Mesodermal cell (in vitro differentiated cells): ENCODE data around the gene PKDCC. TPM values are rescaled to one million over a fixed set of nuclear protein-coding genes. Genes with fewer than 3 reads are reported as not detected.

Experiments used
- H3K27ac ChIP-seq: 2 replicates; pipeline ENCODE4 v1.7.0; 2013; ENCODE audit warnings: mild to moderate bottlenecking, low read depth, low read length, moderate library complexity; ENCODE audit not compliant: severe bottlenecking
- H3K36me3 ChIP-seq: 2 replicates; pipeline ENCODE4 v1.7.1; 2013; ENCODE audit warnings: mild to moderate bottlenecking, low read length, moderate library complexity; ENCODE audit not compliant: control insufficient read depth, insufficient read depth
- H3K4me1 ChIP-seq: one replicate; pipeline ENCODE4 v1.7.1; 2013; ENCODE audit warnings: mild to moderate bottlenecking, low read length; ENCODE audit not compliant: insufficient read depth, control insufficient read depth, poor library complexity, severe bottlenecking
- H3K4me3 ChIP-seq: 2 replicates; pipeline ENCODE4 v1.7.0; 2013; ENCODE audit warnings: low read length, control low read depth, mild to moderate bottlenecking; ENCODE audit not compliant: insufficient read depth, poor library complexity, severe bottlenecking; ENCODE audit errors: extremely low read depth
- H3K9me3 ChIP-seq: 2 replicates; pipeline ENCODE4 v1.7.1; 2013; ENCODE audit warnings: mild to moderate bottlenecking, low read length, moderate library complexity; ENCODE audit not compliant: control insufficient read depth
- WGBS, 2 experiments: methylation state at CpG; one replicate each; pipeline ENCODE4 v1.1.5; 2013; ENCODE audit warnings: missing lambda C conversion rate in 2 of 2; ENCODE audit not compliant: insufficient coverage in 2 of 2; 5-methylcytosine and 5-hydroxymethylcytosine counted together
- polyA plus RNA-seq, 2 experiments: library from polyadenylated mRNA; stranded (reverse); fragments of 50-300 nt; gene quantifications; one replicate each; pipeline ENCODE4 v1.2.3, GENCODE V29; 2013

PKDCC gene, protein sequence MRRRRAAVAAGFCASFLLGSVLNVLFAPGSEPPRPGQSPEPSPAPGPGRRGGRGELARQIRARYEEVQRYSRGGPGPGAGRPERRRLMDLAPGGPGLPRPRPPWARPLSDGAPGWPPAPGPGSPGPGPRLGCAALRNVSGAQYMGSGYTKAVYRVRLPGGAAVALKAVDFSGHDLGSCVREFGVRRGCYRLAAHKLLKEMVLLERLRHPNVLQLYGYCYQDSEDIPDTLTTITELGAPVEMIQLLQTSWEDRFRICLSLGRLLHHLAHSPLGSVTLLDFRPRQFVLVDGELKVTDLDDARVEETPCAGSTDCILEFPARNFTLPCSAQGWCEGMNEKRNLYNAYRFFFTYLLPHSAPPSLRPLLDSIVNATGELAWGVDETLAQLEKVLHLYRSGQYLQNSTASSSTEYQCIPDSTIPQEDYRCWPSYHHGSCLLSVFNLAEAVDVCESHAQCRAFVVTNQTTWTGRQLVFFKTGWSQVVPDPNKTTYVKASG
- 90.7 TPM for polyA plus RNA-seq (2013, experiment 1 of 2)
- 89.6 TPM for polyA plus RNA-seq (2013, experiment 2 of 2)

DNA sequence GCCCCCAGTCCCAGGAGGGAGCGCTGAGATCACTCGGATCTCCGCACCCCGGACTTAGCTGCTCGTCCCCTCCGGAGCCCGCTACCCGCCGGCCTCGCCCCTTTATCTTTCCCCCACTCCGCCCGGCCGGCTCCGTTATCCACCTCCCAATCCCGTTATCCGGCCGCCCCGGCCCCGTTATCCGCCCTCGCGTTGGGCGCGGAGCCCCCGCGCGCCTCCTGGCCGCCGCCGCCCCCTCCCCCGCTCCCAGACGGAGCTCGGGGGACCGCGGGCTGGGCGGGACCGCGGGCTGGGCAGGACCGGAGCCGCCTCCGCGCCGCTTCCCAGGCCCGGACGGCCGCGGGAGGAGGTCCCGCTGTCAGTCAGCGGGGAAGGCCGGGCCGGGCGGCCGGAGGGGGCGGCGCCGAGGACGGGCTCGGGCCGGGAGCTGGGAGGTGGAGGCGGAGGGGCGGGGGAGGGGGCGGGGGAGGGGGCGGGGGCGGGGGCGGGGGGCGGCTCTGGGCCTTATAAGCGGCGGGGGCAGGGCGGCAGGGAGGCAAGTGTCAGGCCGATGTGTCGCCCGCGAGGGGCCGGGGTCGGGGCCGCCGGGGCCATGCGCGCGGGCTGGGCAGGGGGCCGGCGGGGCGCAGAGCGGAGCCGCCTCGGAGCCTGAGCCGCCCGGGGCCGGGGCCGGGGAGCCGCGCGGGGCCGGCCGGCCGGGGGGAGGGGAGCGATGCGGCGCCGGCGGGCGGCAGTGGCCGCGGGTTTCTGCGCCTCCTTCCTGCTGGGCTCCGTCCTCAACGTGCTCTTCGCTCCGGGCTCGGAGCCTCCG lies at the start of gene PKDCC:
Gene PKDCC, plus strand, starts transcription at position 534 of the 811 bp plus-strand sequence. Its CDS starts 179 bp downstream, at position 713.
- peak within 1 kb of the TSS; percentile 83 for H3K27ac ChIP-seq
- H3K36me3 ChIP-seq: peaks cover 13% of the 10 kb centered on the region
- H3K9me3 ChIP-seq: no peaks in the 10 kb centered on the region
- 0% methylated on average over 36 to 58 of the region's 111 CpGs for WGBS, 2 experiments
- peaks cover 39% of the 10 kb centered on the region for H3K4me1 ChIP-seq
- H3K4me3 ChIP-seq: peak within 1 kb of the TSS; percentile 68

DNA sequence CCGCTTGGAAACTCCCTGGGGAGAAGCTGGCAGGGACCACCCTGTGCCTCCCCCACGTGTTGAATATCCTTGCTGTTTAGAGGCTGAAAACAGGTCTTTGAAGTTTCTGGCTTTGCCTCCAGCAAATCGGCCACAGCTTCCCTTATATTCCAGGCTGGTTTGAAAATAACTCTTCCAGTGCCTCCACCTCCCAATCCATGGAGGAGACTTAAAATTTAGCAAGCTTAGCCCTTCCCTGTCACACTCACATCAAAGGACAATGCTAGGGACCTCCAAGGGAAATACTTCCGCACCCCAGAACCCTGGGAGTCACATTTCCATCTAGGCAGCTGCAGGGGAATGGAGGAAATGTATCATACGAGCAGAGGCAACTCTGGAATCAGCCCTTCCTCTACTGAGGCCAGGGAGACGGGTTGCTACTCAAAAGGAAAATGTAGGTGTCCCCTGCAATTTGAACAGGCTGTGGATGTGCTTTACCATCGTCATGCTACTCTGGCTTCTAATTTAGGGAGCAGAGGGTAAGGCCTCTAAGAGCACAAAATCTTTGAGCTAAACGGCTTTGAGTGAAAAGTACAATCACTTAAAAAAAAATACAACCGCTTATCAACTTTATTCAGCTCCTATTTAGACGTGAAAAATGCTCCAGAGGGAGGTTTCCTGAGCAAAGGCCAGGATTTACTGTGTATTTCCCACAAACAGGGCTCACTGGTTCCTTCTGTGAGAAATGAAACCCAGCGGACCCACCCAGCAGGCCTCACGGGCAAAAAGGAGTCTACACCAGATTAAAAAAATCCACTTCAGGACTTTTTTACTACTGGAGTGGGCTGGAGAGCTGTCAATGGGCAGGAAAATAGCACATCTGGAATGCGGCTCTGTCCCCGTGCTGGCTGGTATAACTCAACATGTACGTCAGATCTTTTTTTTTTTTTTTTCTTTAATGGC lies 49.4 kb upstream of the PKDCC start:
- H3K4me3 ChIP-seq: no peak overlapping the region

DNA sequence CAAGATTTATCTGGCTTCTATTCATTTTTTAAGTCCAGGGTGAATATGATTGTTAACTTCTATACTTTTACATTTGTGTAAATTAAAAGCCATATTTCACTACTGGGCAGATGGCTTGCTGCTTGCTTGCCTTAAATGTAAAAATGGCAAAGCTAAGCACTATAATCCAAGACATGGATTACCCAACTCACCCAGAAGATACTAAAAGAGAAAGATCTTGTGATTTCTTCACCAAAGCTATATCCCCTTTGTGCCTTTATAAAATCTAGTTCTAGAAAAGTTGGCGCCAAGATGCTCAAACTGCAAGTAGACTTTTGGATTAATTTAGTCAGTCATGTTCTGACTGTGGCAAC lies 48.7 kb upstream of the PKDCC start:
- Histone ChIP-seq H3K4me1 (no peaks in the 10 kb centered on the region), H3K27ac (no peak overlapping the region), H3K4me3 (no peak overlapping the region), H3K36me3 (no peaks in the 10 kb centered on the region), H3K9me3 (peaks cover 8% of the 10 kb centered on the region)
- no CpG with 5 or more reads among the region's 1 CpG for WGBS, 2 experiments

More for the DNA sequence above, 49.4 kb upstream of the PKDCC start:
- Histone ChIP-seq H3K9me3 (peaks cover 6% of the 10 kb centered on the region), H3K4me1 (no peaks in the 10 kb centered on the region), H3K27ac (no peak overlapping the region), H3K36me3 (no peaks in the 10 kb centered on the region)
- 67 to 72% methylated on average over 6 to 14 of the region's 15 CpGs for WGBS, 2 experiments

DNA sequence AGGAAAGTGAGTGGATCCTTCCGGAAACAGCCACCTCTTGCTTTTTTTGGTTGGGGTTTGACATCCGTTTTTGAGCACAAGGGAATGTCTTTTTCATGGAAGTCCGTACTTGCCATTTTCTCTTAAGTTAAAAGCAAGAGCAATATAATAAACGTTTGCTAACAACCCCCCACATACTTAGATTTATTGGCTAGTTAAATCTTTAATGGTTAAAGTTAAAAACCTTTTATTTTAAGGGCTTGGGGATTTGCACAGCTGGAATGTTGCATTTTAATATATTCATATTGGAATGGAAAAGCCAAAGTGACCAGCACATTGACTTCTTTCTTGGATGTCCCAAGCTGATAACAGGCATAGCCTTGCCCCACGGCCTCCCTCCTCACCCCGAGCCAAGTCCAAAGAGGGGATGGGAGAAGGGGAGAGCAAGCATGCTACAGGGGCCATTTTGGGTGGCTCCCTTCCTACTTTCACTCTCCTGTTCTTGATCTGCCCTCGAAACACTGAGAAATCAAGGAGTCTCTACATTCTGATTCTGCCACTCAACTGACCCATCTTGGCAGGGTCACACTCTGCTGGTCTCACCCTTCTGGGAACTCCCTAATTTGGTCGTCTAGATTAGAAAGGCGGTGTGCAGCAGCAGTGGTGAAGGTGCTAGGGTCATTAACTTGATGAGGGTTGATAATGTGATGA lies 48.1 kb upstream of the PKDCC start:
- H3K9me3 ChIP-seq: peaks cover 11% of the 10 kb centered on the region
- no peaks in the 10 kb centered on the region for H3K4me1 ChIP-seq
- no peaks in the 10 kb centered on the region for H3K36me3 ChIP-seq
- 94 to 100% methylated on average over 6 of the region's 9 CpGs for WGBS, 2 experiments
- H3K27ac ChIP-seq: no peak overlapping the region
- H3K4me3 ChIP-seq: no peak overlapping the region

DNA sequence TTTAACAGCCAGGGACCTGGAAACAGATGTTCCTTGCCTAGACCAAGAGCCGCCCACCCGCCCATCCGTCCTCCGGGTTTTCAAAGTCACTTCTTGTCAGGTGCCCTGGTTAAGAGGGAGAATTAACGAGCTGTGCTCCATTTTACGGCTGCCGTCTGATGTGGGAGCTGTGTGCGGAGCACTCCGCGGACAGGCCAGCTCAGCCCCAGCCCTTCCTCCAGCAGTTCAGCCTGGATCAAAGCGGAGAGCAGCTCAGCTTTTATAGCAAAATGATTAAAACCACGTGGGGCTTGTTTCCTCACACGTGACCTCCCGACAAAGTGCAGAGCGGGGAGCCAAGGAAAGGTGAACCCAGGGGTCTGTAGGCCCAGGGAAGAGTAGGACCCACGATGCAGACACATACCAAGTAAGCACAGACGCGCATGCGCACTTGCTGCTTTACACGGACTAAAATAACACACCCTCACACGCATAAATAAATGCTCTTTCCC lies 46.1 kb upstream of the PKDCC start:
- 79 to 82% methylated on average over 14 to 17 of the region's 21 CpGs for WGBS, 2 experiments

DNA sequence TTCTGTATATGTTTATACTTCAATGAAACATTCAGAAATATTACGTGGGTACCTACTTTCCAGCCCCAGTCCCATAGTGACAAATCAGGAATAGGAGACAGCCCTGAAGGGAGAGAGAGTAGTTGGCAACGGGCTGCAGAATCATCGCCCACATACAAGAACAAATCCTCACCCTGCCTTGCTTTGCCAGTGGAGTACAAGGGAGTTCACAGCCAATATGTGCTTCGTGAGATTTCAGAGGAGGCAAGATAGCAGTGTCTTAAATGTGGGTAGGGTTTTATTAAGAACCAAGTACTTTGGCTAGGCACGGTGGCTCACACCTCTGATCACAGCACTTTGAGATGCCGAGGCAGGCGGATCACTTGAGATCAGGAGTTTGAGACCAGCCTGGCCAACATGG lies 40.3 kb upstream of the PKDCC start:
- H3K4me3 ChIP-seq: no peak overlapping the region
- H3K4me1 ChIP-seq: peaks cover 10% of the 10 kb centered on the region
- peaks cover 19% of the 10 kb centered on the region for H3K9me3 ChIP-seq
- H3K27ac ChIP-seq: no peak overlapping the region
- H3K36me3 ChIP-seq: no peaks in the 10 kb centered on the region
- 84 to 94% methylated on average over 3 to 4 of the region's 7 CpGs for WGBS, 2 experiments

More for the DNA sequence above, 46.1 kb upstream of the PKDCC start:
- Histone ChIP-seq H3K9me3 (peaks cover 19% of the 10 kb centered on the region), H3K27ac (no peak overlapping the region), H3K36me3 (no peaks in the 10 kb centered on the region), H3K4me1 (no peaks in the 10 kb centered on the region), H3K4me3 (no peak overlapping the region)

DNA sequence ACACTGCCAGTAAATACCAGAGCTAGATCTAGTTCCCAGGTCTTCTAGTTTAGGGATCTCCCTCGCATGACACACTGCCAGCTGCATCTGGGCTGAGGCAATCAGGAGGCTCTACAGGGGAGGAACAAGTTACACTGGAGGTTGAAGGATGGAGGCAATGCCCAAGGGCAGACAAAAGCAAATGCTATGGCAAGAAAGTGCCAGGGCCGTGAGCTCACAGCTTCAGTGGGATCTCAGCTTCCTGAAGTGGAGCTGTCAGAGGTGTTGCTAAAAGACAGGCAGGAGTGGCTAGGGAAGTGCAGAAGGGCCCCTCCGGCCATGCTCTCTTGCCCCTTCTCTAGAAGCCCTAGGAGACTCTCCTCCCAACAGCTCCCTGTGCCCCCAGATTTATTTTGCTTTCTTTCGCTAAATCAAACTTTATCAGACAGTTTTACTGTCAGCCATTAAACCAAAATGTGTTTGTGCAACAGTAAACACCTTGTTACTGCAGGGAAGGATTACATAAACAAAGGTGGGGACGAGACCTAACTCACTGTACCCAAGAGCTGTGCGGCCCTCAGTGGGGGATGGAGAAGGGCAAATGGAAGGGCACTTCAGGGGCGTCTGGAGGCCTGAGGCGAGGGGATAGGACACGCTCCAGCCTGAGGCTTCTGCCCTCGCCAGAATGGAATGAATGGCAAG lies 39.4 kb upstream of the PKDCC start:
- H3K9me3 ChIP-seq: peaks cover 19% of the 10 kb centered on the region
- H3K27ac ChIP-seq: no peak overlapping the region
- H3K4me3 ChIP-seq: no peak overlapping the region
- no peaks in the 10 kb centered on the region for H3K36me3 ChIP-seq
- WGBS, 2 experiments: 83 to 85% methylated on average over 7 to 8 of the region's 10 CpGs
- H3K4me1 ChIP-seq: peaks cover 10% of the 10 kb centered on the region

DNA sequence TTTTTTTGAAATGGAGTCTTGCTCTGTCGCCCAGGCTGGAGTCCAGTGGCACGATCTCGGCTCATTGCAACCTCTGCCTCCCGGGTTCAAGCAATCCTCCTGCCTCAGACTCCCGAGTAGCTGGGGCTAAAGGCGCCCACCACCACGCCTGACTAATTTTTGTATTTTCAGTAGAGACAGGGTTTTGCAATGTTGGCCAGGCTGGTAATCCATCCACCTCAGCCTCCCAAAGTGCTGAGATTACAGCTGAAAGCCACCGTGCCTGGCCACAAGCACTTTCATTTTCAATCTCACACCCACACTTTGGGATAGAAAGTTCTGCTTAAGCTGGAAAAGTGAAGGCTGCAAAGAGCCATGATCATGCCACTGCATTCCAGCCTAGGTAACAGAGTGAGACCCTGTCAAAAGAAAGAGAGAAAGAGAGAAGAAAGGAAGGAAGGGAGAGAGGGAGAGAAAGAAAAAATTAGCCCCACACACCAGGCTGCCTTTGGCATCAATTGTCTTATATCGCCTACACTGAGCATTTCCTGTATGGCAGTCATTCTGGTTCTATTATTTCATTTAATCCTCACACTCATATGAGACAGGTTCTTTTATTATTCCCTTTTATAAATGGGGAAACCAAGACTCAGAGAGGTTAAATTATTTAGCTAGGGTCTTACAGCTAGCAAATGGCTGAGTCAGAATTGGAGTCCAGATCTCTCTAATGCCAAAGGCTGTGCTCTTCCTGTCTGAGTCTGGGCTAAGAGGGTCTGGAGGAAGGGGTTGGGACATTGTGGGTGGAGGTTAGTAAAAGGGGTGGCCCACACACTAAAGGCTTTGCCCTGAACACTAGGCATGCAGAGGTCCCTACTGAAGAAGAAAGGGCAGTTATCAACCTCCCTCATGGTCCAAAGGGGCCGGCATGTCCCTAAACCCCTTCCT lies 37.9 kb upstream of the PKDCC start:
- Histone ChIP-seq H3K4me3 (no peak overlapping the region), H3K36me3 (no peaks in the 10 kb centered on the region), H3K9me3 (peaks cover 6% of the 10 kb centered on the region), H3K4me1 (peaks cover 10% of the 10 kb centered on the region), H3K27ac (no peak overlapping the region)
- WGBS, 2 experiments: 96 to 97% methylated on average over 8 to 9 of the region's 10 CpGs
